ENCODE measurements around the gene MPLKIP. TPM values are rescaled to one million over a fixed set of nuclear protein-coding genes. Genes with fewer than 3 reads are reported as not detected.

MPLKIP gene
- polyA plus RNA-seq, 1 of the 3 experiments (the other 2 are of a cell fraction) = 48.4 TPM

DNA sequence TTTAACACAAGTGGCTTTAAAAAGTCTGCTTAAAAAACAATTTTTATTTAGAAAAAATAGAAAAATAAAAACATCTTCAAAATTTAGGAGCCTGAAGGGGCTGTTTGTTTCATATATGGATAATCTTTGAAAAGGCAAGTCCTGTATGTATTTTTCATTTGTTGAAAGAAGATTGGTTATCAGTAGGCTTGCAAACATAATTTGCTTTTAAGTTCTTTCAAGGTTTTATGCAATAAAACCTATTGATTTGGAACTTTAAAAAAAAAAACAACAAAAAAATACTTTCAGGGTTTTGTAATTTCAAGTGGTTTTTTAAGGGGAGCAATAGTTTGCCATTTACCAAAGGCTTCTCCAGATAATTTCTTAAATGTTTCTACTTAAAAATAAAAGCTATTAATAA is 35.6 kb downstream of the MPLKIP start:
- CTCF ChIA-PET = interaction anchor here (1.2 to 3.4 kb wide), 3 partner anchors 13 to 36 kb away, joined by 3 to 10 read pairs (median 4); partner anchors contain the start of genes MPLKIP and SUGCT
- Histone ChIP-seq H3K27me3 (ENCODE audit: insufficient read depth) (no peaks in the 10 kb centered on the region), H3F3A (replicated peaks; ENCODE audit: insufficient read depth) (peaks cover 27% of the 10 kb centered on the region), H3K36me3 (replicated peaks in 1 of 2; ENCODE audit: control insufficient read depth in 1 of 2, insufficient read depth in 2 of 2, low read length in 1 of 2) (peaks cover 48 to 62% of the 10 kb centered on the region in 2 experiments), H3K4me3 (ENCODE audit: low read depth in 2 of 2, low read length in 1 of 2) (no peak overlapping the region), H2AFZ (ENCODE audit: low read depth) (no peak overlapping the region), H3K9me3 (no peaks in the 10 kb centered on the region), H3K27ac (ENCODE audit: low read depth in 2 of 2, low read length in 1 of 2) (no peak overlapping the region), H3K79me2 (ENCODE audit: insufficient read depth) (peaks cover 46% of the 10 kb centered on the region), H3K4me1 (ENCODE audit: control insufficient read depth in 1 of 2, insufficient read depth in 2 of 2, low read depth in 1 of 2, low read length in 1 of 2) (peaks cover 0 to 4% of the 10 kb centered on the region in 2 experiments; a peak in 2 of 4 replicates), H3K9me2 (no peaks in the 10 kb centered on the region), H3K4me2 (no peak overlapping the region), H3K9ac (no peak overlapping the region), H4K20me1 (ENCODE audit: insufficient read depth) (no peaks in the 10 kb centered on the region)
- POLR2A ChIA-PET = no interaction called here
- no peak for TF ChIP-seq CHD2 (IDR thresholded peaks at IDR 0.05; ENCODE audit: low read length, partially characterized antibody)
- TF ChIP-seq, protein P1, sequence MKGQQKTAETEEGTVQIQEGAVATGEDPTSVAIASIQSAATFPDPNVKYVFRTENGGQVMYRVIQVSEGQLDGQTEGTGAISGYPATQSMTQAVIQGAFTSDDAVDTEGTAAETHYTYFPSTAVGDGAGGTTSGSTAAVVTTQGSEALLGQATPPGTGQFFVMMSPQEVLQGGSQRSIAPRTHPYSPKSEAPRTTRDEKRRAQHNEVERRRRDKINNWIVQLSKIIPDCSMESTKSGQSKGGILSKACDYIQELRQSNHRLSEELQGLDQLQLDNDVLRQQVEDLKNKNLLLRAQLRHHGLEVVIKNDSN (IDR thresholded peaks at IDR 0.05; ENCODE audit: borderline replicate concordance, low read depth) = no peak
- TF ChIP-seq NFIC (IDR thresholded peaks at IDR 0.05; ENCODE audit: borderline replicate concordance) = no peak
- TF ChIP-seq MEF2A (IDR thresholded peaks at IDR 0.05; ENCODE audit: borderline replicate concordance, low read depth) = no peak
- TF ChIP-seq RFX5 (IDR thresholded peaks at IDR 0.05; ENCODE audit: low read length) = no peak
- TF ChIP-seq FOXJ3 (CRISPR knock-in tag; IDR thresholded peaks at IDR 0.05) = no peak
- no peak for TF ChIP-seq EZH2phosphoT487 (IDR thresholded peaks at IDR 0.05; ENCODE audit: borderline replicate concordance, low read depth)
- no peak for TF ChIP-seq RXRA (IDR thresholded peaks at IDR 0.05; ENCODE audit: borderline replicate concordance, low read depth)
- no peak for TF ChIP-seq TCF12 (IDR thresholded peaks at IDR 0.05)
- TF ChIP-seq NRF1 (IDR thresholded peaks at IDR 0.05; ENCODE audit: low read depth, low read length) = no peak
- TF ChIP-seq MXI1 (IDR thresholded peaks at IDR 0.05; ENCODE audit: low read depth, low read length) = no peak
- TF ChIP-seq SIN3A (IDR thresholded peaks at IDR 0.05; ENCODE audit: borderline replicate concordance, low read depth, low read length) = no peak
- TF ChIP-seq RCOR1 (IDR thresholded peaks at IDR 0.05; ENCODE audit: low read length) = no peak
- TF ChIP-seq, protein P2, sequence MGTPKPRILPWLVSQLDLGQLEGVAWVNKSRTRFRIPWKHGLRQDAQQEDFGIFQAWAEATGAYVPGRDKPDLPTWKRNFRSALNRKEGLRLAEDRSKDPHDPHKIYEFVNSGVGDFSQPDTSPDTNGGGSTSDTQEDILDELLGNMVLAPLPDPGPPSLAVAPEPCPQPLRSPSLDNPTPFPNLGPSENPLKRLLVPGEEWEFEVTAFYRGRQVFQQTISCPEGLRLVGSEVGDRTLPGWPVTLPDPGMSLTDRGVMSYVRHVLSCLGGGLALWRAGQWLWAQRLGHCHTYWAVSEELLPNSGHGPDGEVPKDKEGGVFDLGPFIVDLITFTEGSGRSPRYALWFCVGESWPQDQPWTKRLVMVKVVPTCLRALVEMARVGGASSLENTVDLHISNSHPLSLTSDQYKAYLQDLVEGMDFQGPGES (IDR thresholded peaks at IDR 0.05; ENCODE audit: low read depth, low read length) = no peak
- TF ChIP-seq, protein P3, sequence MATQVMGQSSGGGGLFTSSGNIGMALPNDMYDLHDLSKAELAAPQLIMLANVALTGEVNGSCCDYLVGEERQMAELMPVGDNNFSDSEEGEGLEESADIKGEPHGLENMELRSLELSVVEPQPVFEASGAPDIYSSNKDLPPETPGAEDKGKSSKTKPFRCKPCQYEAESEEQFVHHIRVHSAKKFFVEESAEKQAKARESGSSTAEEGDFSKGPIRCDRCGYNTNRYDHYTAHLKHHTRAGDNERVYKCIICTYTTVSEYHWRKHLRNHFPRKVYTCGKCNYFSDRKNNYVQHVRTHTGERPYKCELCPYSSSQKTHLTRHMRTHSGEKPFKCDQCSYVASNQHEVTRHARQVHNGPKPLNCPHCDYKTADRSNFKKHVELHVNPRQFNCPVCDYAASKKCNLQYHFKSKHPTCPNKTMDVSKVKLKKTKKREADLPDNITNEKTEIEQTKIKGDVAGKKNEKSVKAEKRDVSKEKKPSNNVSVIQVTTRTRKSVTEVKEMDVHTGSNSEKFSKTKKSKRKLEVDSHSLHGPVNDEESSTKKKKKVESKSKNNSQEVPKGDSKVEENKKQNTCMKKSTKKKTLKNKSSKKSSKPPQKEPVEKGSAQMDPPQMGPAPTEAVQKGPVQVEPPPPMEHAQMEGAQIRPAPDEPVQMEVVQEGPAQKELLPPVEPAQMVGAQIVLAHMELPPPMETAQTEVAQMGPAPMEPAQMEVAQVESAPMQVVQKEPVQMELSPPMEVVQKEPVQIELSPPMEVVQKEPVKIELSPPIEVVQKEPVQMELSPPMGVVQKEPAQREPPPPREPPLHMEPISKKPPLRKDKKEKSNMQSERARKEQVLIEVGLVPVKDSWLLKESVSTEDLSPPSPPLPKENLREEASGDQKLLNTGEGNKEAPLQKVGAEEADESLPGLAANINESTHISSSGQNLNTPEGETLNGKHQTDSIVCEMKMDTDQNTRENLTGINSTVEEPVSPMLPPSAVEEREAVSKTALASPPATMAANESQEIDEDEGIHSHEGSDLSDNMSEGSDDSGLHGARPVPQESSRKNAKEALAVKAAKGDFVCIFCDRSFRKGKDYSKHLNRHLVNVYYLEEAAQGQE (IDR thresholded peaks at IDR 0.05; ENCODE audit: low read depth, low read length) = no peak
- DNase-seq = no peak
